GM12865 (cell line): ENCODE results near the gene ZBTB47.

Experiments
- DNase-seq: peaks from one replicate; pipeline ENCODE4 v3.0.0; 2010; ENCODE audit warnings: low read depth
- H3K4me3 ChIP-seq: 2 replicates; pipeline ENCODE4 v1.5.1; 2011; ENCODE audit warnings: mild to moderate bottlenecking, low read depth, low read length, control low read depth
- CTCF ChIP-seq: IDR thresholded peaks from 2 replicates; pipeline ENCODE4 v1.5.1; 2011; ENCODE audit warnings: low read length, control low read depth, low read depth, inconsistent platforms; ENCODE audit not compliant: insufficient read depth; ENCODE audit errors: missing control alignments

ZBTB47 gene

GRCh38 chr3:42668413-42668760, 14.9 kb downstream of the ZBTB47 start:
- no peak for TF ChIP-seq CTCF
- DNase-seq, result no peak
- H3K4me3 ChIP-seq, result no peak overlapping the region

- no peak overlapping the region for H3K4me3 ChIP-seq
- TF ChIP-seq CTCF, result no peak
- DNase-seq, result no peak
Measured at GRCh38 chr3:42668793-42669217, 15.3 kb downstream of the ZBTB47 start.

- DNase-seq, result no peak
- H3K4me3 ChIP-seq, result no peak overlapping the region
- no peak for TF ChIP-seq CTCF
Measured at GRCh38 chr3:42670051-42670576, 16.6 kb downstream of the ZBTB47 start.

GRCh38 chr3:42670670-42671069, 17.2 kb downstream of the ZBTB47 start:
- no peak for DNase-seq
- H3K4me3 ChIP-seq, result no peak overlapping the region
- no peak for TF ChIP-seq CTCF

GRCh38 chr3:42672515-42672914, 19.0 kb downstream of the ZBTB47 start:
- H3K4me3 ChIP-seq, result no peak overlapping the region
- no peak for TF ChIP-seq CTCF
- no peak for DNase-seq

GRCh38 chr3:42673082-42673481, 19.6 kb downstream of the ZBTB47 start:
- H3K4me3 ChIP-seq, result no peak overlapping the region
- DNase-seq, result no peak
- TF ChIP-seq CTCF, result no peak

GRCh38 chr3:42674146-42674545, 20.6 kb downstream of the ZBTB47 start:
- no peak for DNase-seq
- no peak overlapping the region for H3K4me3 ChIP-seq
- TF ChIP-seq CTCF, result no peak
